Neural cell (in vitro differentiated cells): Measurements from ENCODE around the gene FAM240A. TPM values are rescaled to one million over a fixed set of nuclear protein-coding genes. Genes with fewer than 3 reads are reported as not detected.

Source experiments
- H2AFZ ChIP-seq: fragments of 200-600, 300-800 bp; sonication (generic), shearing (Covaris generic); 2 replicates; pipeline ENCODE4 v1.6.0; 2014; ENCODE audit warnings: low read depth, mild to moderate bottlenecking, antibody characterized with exemption, low read length, moderate library complexity
- H3F3A ChIP-seq: fragments of 200-600 bp; shearing (Covaris generic); 2 replicates; pipeline ENCODE4 v1.6.1; 2016; ENCODE audit warnings: mild to moderate bottlenecking, moderate library complexity, mixed read lengths, antibody characterized with exemption, low read length; ENCODE audit not compliant: insufficient read depth, poor library complexity, severe bottlenecking
- H3K27ac ChIP-seq: fragments of 200-600, 300-800 bp; sonication (generic), shearing (Covaris generic); 2 replicates; pipeline ENCODE4 v1.5.1; 2014; ENCODE audit warnings: mild to moderate bottlenecking, low read length, moderate library complexity
- H3K27me3 ChIP-seq: fragments of 300-800, 200-600 bp; sonication (generic), shearing (Covaris generic); 2 replicates; pipeline ENCODE4 v1.6.0; 2014; ENCODE audit warnings: mild to moderate bottlenecking, low read depth, low read length, moderate library complexity; ENCODE audit not compliant: insufficient read depth
- H3K36me3 ChIP-seq: fragments of 300-800, 200-600 bp; sonication (generic), shearing (Covaris generic); 2 replicates; pipeline ENCODE4 v1.5.1; 2014; ENCODE audit warnings: mild to moderate bottlenecking, antibody characterized with exemption, low read length, moderate library complexity; ENCODE audit not compliant: insufficient read depth
- H3K4me2 ChIP-seq: fragments of 300-800, 200-600 bp; sonication (generic), shearing (Covaris generic); 2 replicates; pipeline ENCODE4 v1.6.0; 2014; ENCODE audit warnings: mild to moderate bottlenecking, low read length
- H3K4me3 ChIP-seq: fragments of 300-800, 200-600 bp; sonication (generic), shearing (Covaris generic); 2 replicates; pipeline ENCODE4 v1.5.1; 2014; ENCODE audit warnings: mild to moderate bottlenecking, low read length, moderate library complexity
- H3K79me2 ChIP-seq: fragments of 200-600 bp; shearing (Covaris generic); replicated peaks from 2 replicates; pipeline ENCODE4 v1.6.0; 2014; ENCODE audit warnings: mild to moderate bottlenecking, low read length, moderate library complexity; ENCODE audit not compliant: insufficient read depth
- H3K9ac ChIP-seq: fragments of 300-800, 200-600 bp; sonication (generic), shearing (Covaris generic); 2 replicates; pipeline ENCODE4 v1.6.1; 2016; ENCODE audit warnings: mild to moderate bottlenecking, low read length, mixed read lengths
- H3K9me2 ChIP-seq: fragments of 200-600 bp; shearing (Covaris generic); 2 replicates; pipeline ENCODE4 v1.6.1; 2016; ENCODE audit warnings: mild to moderate bottlenecking, low read length, mixed read lengths; ENCODE audit not compliant: insufficient read depth
- H3K9me3 ChIP-seq: fragments of 200-600, 300-800 bp; sonication (generic), shearing (Covaris generic); 2 replicates; pipeline ENCODE4 v1.6.1; 2016; ENCODE audit warnings: mild to moderate bottlenecking, mixed run types, low read length, moderate library complexity, mixed read lengths
- H4K20me1 ChIP-seq: fragments of 200-600 bp; shearing (Covaris generic); 2 replicates; pipeline ENCODE4 v1.6.1; 2016; ENCODE audit warnings: mild to moderate bottlenecking, mixed run types; ENCODE audit not compliant: insufficient read depth
- EP300 ChIP-seq: fragments of 450-650 bp; conservative IDR thresholded peaks from 2 replicates; pipeline ENCODE4 v1.6.1; 2014; ENCODE audit warnings: antibody characterized with exemption, mild to moderate bottlenecking, moderate library complexity; ENCODE audit not compliant: poor library complexity, severe bottlenecking
- EZH2 ChIP-seq: fragments of 200-600, 300-800 bp; shearing (Covaris generic), sonication (generic); IDR thresholded peaks from 2 replicates; pipeline ENCODE4 v1.6.1; 2014; ENCODE audit warnings: antibody characterized with exemption, low read length, borderline replicate concordance, mild to moderate bottlenecking; ENCODE audit not compliant: insufficient read depth, poor library complexity, severe bottlenecking
- MXI1 ChIP-seq: fragments of 450-650 bp; conservative IDR thresholded peaks from 2 replicates; pipeline ENCODE4 v1.6.1; 2014; ENCODE audit warnings: antibody characterized with exemption, mild to moderate bottlenecking; ENCODE audit not compliant: poor library complexity, severe bottlenecking
- POLR2AphosphoS5 ChIP-seq: IDR thresholded peaks from 2 replicates; pipeline ENCODE4 v1.6.1; 2012
- RAD21 ChIP-seq: fragments of 450-650 bp; conservative IDR thresholded peaks from 2 replicates; pipeline ENCODE4 v1.6.1; 2014; ENCODE audit warnings: antibody characterized with exemption, mild to moderate bottlenecking, moderate library complexity
- SMC3 ChIP-seq: fragments of 450-650 bp; conservative IDR thresholded peaks from 2 replicates; pipeline ENCODE4 v1.6.1; 2014; ENCODE audit warnings: antibody characterized with exemption, mild to moderate bottlenecking, moderate library complexity; ENCODE audit not compliant: poor library complexity
- TAF1 ChIP-seq: IDR thresholded peaks from 2 replicates; pipeline ENCODE4 v1.6.1; 2012; ENCODE audit warnings: low read depth
- polyA plus RNA-seq: library from polyadenylated mRNA; depleted of rRNA; stranded (reverse); fragments of >200 nt; gene quantifications from 2 replicates; pipeline ENCODE4 v1.2.3, GENCODE V29; 2014
- TF ChIP-seq, protein P1 (sequence below): IDR thresholded peaks from 2 replicates; pipeline ENCODE4 v1.6.1; 2012; ENCODE audit warnings: borderline replicate concordance
- TF ChIP-seq, protein P2 (sequence below): fragments of 450-650 bp; IDR thresholded peaks from 2 replicates; pipeline ENCODE4 v1.5.1; 2014; ENCODE audit warnings: antibody characterized with exemption, mild to moderate bottlenecking, moderate library complexity; ENCODE audit not compliant: poor library complexity, severe bottlenecking

FAM240A gene
- polyA plus RNA-seq, 1 donor from 2014 or later: not detected

DNA sequence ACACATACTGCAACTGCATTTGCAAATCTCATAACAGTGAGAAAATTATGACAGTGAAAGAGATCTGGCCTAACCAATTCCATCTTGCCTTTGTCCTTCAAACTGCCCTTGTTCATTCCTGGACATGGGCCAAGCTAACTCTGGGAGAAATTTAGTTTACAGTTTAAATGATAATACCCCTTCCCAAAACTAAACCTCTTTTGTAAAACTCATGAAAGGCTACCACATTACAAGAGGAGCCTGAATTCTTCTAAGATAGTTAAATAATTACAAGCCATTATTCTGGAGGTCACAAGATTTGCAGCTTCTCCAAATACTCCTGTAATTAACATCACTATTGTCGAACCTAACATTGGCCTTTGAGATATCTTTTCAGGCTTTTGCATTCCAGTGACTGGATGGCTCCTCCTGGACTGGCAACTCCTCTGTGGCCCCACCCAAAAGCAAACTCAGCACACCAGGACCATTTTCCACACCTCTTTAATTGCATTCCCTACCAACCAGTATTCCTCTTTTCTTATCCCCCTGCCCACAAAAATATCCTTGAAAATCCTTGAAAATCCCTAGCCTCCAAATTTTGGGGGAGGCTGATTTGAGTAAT, 8.8 kb upstream of the FAM240A start:
- no peak overlapping the region for H2AFZ ChIP-seq
- H3K4me2 ChIP-seq: no peak overlapping the region
- no peak for TF ChIP-seq EZH2
- TF ChIP-seq, protein P1, sequence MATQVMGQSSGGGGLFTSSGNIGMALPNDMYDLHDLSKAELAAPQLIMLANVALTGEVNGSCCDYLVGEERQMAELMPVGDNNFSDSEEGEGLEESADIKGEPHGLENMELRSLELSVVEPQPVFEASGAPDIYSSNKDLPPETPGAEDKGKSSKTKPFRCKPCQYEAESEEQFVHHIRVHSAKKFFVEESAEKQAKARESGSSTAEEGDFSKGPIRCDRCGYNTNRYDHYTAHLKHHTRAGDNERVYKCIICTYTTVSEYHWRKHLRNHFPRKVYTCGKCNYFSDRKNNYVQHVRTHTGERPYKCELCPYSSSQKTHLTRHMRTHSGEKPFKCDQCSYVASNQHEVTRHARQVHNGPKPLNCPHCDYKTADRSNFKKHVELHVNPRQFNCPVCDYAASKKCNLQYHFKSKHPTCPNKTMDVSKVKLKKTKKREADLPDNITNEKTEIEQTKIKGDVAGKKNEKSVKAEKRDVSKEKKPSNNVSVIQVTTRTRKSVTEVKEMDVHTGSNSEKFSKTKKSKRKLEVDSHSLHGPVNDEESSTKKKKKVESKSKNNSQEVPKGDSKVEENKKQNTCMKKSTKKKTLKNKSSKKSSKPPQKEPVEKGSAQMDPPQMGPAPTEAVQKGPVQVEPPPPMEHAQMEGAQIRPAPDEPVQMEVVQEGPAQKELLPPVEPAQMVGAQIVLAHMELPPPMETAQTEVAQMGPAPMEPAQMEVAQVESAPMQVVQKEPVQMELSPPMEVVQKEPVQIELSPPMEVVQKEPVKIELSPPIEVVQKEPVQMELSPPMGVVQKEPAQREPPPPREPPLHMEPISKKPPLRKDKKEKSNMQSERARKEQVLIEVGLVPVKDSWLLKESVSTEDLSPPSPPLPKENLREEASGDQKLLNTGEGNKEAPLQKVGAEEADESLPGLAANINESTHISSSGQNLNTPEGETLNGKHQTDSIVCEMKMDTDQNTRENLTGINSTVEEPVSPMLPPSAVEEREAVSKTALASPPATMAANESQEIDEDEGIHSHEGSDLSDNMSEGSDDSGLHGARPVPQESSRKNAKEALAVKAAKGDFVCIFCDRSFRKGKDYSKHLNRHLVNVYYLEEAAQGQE: no peak
- no peak for TF ChIP-seq RAD21
- no peak for TF ChIP-seq EP300
- TF ChIP-seq, protein P2, sequence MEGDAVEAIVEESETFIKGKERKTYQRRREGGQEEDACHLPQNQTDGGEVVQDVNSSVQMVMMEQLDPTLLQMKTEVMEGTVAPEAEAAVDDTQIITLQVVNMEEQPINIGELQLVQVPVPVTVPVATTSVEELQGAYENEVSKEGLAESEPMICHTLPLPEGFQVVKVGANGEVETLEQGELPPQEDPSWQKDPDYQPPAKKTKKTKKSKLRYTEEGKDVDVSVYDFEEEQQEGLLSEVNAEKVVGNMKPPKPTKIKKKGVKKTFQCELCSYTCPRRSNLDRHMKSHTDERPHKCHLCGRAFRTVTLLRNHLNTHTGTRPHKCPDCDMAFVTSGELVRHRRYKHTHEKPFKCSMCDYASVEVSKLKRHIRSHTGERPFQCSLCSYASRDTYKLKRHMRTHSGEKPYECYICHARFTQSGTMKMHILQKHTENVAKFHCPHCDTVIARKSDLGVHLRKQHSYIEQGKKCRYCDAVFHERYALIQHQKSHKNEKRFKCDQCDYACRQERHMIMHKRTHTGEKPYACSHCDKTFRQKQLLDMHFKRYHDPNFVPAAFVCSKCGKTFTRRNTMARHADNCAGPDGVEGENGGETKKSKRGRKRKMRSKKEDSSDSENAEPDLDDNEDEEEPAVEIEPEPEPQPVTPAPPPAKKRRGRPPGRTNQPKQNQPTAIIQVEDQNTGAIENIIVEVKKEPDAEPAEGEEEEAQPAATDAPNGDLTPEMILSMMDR: no peak
- no peak for TF ChIP-seq POLR2AphosphoS5
- TF ChIP-seq MXI1: no peak
- TF ChIP-seq TAF1: no peak
- no peak for TF ChIP-seq SMC3

DNA sequence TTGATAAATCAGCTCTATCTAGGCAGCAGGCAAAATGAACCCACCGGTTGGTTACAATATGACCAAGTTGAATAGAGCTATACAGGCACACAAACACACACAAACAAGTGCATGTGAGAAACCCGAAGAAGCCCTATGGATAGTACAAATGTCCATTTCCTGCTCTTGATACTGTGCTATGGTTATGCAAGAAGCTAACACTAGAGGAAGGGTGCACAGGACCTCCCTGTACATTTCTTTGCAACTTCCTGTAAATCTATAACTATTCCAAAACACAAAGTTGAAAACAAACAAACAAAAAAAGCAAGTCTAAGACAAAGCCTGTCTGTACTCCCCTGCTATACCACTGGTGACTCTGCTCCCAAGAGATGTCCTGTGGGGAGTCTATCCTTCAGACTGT, 8.2 kb upstream of the FAM240A start:
- H3K9me2 ChIP-seq: no peaks in the 10 kb centered on the region
- H4K20me1 ChIP-seq: no peaks in the 10 kb centered on the region
- H3K79me2 ChIP-seq: no peaks in the 10 kb centered on the region
- no peak overlapping the region for H3K4me3 ChIP-seq
- no peak overlapping the region for H2AFZ ChIP-seq
- no peaks in the 10 kb centered on the region for H3K9me3 ChIP-seq
- TF ChIP-seq TAF1 (no peak), MXI1 (no peak), RAD21 (no peak), POLR2AphosphoS5 (no peak), SMC3 (no peak), EZH2 (no peak), EP300 (no peak)
- TF ChIP-seq, protein P2: no peak
- TF ChIP-seq, protein P1: no peak
- H3K36me3 ChIP-seq: no peaks in the 10 kb centered on the region
- no peak overlapping the region for H3K27ac ChIP-seq
- no peaks in the 10 kb centered on the region for H3K27me3 ChIP-seq
- H3F3A ChIP-seq: no peaks in the 10 kb centered on the region
- no peak overlapping the region for H3K9ac ChIP-seq
- no peak overlapping the region for H3K4me2 ChIP-seq

More for the DNA sequence above, 8.8 kb upstream of the FAM240A start:
- Histone ChIP-seq H3K27ac (no peak overlapping the region), H3K9ac (no peak overlapping the region), H3K9me3 (no peaks in the 10 kb centered on the region), H3K4me3 (no peak overlapping the region), H3K27me3 (no peaks in the 10 kb centered on the region), H4K20me1 (no peaks in the 10 kb centered on the region), H3K9me2 (no peaks in the 10 kb centered on the region), H3K36me3 (no peaks in the 10 kb centered on the region), H3F3A (no peaks in the 10 kb centered on the region), H3K79me2 (no peaks in the 10 kb centered on the region)
